Fibroblast of lung (primary cell): ENCODE results near the gene MRTFA.

Experiments used
- EZH2 ChIP-seq: IDR thresholded peaks from 2 replicates; pipeline ENCODE4 v1.5.1; 2012; ENCODE audit warnings: low read length, control low read depth, mild to moderate bottlenecking; ENCODE audit errors: missing control alignments
- TF ChIP-seq, protein P1 (sequence below), 2 donors: IDR thresholded peaks in 1 of 2; conservative IDR thresholded peaks in 1 of 2; 1 replicate in 1 of 2; 2 replicates in 1 of 2; pipeline ENCODE4 v1.5.1; 2011 to 2012; ENCODE audit warnings: low read length in 2 of 2, control low read depth in 1 of 2, inconsistent platforms in 1 of 2, low read depth in 1 of 2, mild to moderate bottlenecking in 1 of 2

GRCh38 chr22:40482886-40483285, 153.6 kb downstream of the MRTFA start:
- TF ChIP-seq EZH2: no peak
- TF ChIP-seq, protein P1, sequence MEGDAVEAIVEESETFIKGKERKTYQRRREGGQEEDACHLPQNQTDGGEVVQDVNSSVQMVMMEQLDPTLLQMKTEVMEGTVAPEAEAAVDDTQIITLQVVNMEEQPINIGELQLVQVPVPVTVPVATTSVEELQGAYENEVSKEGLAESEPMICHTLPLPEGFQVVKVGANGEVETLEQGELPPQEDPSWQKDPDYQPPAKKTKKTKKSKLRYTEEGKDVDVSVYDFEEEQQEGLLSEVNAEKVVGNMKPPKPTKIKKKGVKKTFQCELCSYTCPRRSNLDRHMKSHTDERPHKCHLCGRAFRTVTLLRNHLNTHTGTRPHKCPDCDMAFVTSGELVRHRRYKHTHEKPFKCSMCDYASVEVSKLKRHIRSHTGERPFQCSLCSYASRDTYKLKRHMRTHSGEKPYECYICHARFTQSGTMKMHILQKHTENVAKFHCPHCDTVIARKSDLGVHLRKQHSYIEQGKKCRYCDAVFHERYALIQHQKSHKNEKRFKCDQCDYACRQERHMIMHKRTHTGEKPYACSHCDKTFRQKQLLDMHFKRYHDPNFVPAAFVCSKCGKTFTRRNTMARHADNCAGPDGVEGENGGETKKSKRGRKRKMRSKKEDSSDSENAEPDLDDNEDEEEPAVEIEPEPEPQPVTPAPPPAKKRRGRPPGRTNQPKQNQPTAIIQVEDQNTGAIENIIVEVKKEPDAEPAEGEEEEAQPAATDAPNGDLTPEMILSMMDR (conservative IDR thresholded peaks at IDR 0.05 in 1 of 2, IDR thresholded peaks at IDR 0.05 in 1 of 2; ENCODE audit: low read depth in 1 of 2, low read length in 2 of 2): no peak
